H1 (cell line): ENCODE results near the gene RBM10.

Source experiments
- BRCA1 ChIP-seq: IDR thresholded peaks from 2 replicates; pipeline ENCODE4 v1.6.1; 2012; ENCODE audit warnings: low read depth, low read length, improper control_type of control experiment
- CBX8 ChIP-seq: fragments of 300-800, 300-1000 bp; sonication (generic); IDR thresholded peaks from 2 replicates; pipeline ENCODE4 v1.7.1; 2016; ENCODE audit warnings: low read depth, low read length, borderline replicate concordance
- POLR2A ChIP-seq, 2 experiments: IDR thresholded peaks; 1 replicate in 1 of 2; 2 replicates in 1 of 2; pipeline ENCODE4 v1.6.1; 2011; ENCODE audit warnings: low read depth in 2 of 2, low read length in 2 of 2, mild to moderate bottlenecking in 2 of 2; ENCODE audit errors: control extremely low read depth in 1 of 2
- SP1 ChIP-seq: IDR thresholded peaks from 2 replicates; pipeline ENCODE4 v1.6.1; 2011; ENCODE audit warnings: low read depth, low read length
- TCF12 ChIP-seq: IDR thresholded peaks from 2 replicates; pipeline ENCODE4 v1.6.1; 2011; ENCODE audit warnings: low read depth, mild to moderate bottlenecking, low read length
- TF ChIP-seq, protein P1 (sequence below), 3 experiments: IDR thresholded peaks; 1 replicate in 2 of 3; 2 replicates in 1 of 3; pipeline versions ENCODE4 v1.5.1 to v1.6.1; 2011; ENCODE audit warnings: low read length in 3 of 3, mild to moderate bottlenecking in 3 of 3, inconsistent platforms in 2 of 3, low read depth in 1 of 3, moderate library complexity in 1 of 3; ENCODE audit not compliant: insufficient read depth in 1 of 3; ENCODE audit errors: control extremely low read depth in 1 of 3
- TF ChIP-seq, protein P2 (sequence below): IDR thresholded peaks from 2 replicates; pipeline ENCODE4 v1.6.1; 2011; ENCODE audit warnings: low read depth, mild to moderate bottlenecking, low read length; ENCODE audit not compliant: insufficient read depth

DNA sequence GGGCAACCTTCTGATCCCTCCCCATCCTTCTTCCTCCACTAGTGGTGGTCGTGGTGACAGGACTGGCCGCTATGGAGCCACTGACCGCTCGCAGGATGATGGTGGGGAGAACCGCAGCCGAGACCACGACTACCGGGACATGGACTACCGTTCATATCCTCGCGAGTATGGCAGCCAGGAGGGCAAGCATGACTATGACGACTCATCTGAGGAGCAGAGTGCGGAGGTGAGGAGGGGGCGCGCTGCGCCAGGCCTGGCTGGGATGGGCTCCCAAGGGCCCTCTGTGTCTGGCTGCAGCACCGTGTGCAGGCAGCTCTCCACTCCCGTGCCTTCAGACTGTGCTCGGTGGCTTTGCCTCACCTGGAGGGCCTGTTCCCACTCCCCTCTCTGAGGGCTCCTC lies 24.3 kb downstream of the RBM10 start:
- TF ChIP-seq, protein P1, sequence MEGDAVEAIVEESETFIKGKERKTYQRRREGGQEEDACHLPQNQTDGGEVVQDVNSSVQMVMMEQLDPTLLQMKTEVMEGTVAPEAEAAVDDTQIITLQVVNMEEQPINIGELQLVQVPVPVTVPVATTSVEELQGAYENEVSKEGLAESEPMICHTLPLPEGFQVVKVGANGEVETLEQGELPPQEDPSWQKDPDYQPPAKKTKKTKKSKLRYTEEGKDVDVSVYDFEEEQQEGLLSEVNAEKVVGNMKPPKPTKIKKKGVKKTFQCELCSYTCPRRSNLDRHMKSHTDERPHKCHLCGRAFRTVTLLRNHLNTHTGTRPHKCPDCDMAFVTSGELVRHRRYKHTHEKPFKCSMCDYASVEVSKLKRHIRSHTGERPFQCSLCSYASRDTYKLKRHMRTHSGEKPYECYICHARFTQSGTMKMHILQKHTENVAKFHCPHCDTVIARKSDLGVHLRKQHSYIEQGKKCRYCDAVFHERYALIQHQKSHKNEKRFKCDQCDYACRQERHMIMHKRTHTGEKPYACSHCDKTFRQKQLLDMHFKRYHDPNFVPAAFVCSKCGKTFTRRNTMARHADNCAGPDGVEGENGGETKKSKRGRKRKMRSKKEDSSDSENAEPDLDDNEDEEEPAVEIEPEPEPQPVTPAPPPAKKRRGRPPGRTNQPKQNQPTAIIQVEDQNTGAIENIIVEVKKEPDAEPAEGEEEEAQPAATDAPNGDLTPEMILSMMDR (IDR thresholded peaks at IDR 0.05; ENCODE audit: control extremely low read depth in 1 of 3, insufficient read depth in 1 of 3, low read depth in 1 of 3, low read length in 3 of 3), result no peak
- TF ChIP-seq POLR2A (IDR thresholded peaks at IDR 0.05; ENCODE audit: control extremely low read depth in 1 of 2, low read depth in 2 of 2, low read length in 2 of 2) (no peak), SP1 (no peak), TCF12 (no peak), BRCA1 (no peak), CBX8 (no peak)
- TF ChIP-seq, protein P2, sequence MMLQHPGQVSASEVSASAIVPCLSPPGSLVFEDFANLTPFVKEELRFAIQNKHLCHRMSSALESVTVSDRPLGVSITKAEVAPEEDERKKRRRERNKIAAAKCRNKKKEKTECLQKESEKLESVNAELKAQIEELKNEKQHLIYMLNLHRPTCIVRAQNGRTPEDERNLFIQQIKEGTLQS, result no peak
